ENCODE measurements around the gene EPC1.

DNA sequence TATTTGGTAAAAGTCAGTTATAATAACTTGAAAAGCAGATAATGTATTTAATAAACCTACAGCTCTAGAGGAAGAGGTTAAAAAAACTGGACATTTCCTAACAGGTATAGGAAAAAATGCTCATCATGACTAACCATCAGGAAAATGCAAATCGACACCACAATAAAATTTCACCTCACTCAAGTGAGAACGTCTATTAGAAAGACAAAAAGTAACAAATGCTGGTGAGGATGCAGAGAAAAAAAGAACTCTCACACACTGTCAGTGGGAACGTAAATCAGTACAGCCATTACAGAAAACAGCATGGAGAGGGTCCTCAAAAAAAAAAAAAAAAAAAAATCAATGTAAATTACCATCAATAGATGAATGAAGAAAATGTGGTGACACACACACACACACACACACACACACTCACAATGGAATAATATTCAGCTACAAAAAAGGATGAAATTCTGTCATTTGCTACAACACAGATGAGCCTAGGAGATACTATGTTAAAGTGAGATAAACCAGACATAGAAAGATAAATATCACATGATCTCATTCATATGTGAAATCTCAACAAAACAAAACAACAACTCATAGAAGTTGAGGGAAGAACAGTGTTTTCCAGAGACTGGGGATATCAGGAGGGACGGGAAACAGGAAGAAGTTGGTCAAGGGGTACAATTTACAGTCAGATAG is 20.1 kb downstream of the EPC1 start:
- TF ChIP-seq, protein P1, sequence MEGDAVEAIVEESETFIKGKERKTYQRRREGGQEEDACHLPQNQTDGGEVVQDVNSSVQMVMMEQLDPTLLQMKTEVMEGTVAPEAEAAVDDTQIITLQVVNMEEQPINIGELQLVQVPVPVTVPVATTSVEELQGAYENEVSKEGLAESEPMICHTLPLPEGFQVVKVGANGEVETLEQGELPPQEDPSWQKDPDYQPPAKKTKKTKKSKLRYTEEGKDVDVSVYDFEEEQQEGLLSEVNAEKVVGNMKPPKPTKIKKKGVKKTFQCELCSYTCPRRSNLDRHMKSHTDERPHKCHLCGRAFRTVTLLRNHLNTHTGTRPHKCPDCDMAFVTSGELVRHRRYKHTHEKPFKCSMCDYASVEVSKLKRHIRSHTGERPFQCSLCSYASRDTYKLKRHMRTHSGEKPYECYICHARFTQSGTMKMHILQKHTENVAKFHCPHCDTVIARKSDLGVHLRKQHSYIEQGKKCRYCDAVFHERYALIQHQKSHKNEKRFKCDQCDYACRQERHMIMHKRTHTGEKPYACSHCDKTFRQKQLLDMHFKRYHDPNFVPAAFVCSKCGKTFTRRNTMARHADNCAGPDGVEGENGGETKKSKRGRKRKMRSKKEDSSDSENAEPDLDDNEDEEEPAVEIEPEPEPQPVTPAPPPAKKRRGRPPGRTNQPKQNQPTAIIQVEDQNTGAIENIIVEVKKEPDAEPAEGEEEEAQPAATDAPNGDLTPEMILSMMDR (conservative IDR thresholded peaks at IDR 0.05; ENCODE audit: low read length): no peak
- no peak for TF ChIP-seq EZH2phosphoT487 (IDR thresholded peaks at IDR 0.05; ENCODE audit: borderline replicate concordance, low read depth, low read length)

Data from OCI-LY7 (cell line).